DMS 273 treated with DMSO at 0.1 percent for 48 hours (cell line): ENCODE measurements around the gene OR5H6.
"Not testable (repeated sequence)": the region's sequence is repeated elsewhere in the genome, so short reads cannot be mapped to it uniquely, and the experiment has no call there.

ENCODE experiments used
- DNase-seq: peaks from one replicate; lab custom pipeline; 2025; lab: John Stamatoyannopoulos, UW

The OR5H6 gene

GRCh38 chr3:98263944-98264343 lies at the start of gene OR5H6:
Gene OR5H6, plus strand, starts transcription at chr3:98264244. Its CDS starts 89 bp downstream, at chr3:98264333.
- DNase-seq, result no peak

GRCh38 chr3:98215051-98215450 lies 49.0 kb upstream of the OR5H6 start:
- DNase-seq, result no peak

- no peak for DNase-seq
These were observed 40.0 kb upstream of the OR5H6 start for GRCh38 chr3:98223907-98224672.

- no peak for DNase-seq
These were observed 31.6 kb upstream of the OR5H6 start for GRCh38 chr3:98232489-98232888.

- DNase-seq, result no peak
These were observed 30.6 kb upstream of the OR5H6 start for GRCh38 chr3:98233468-98233867.

- DNase-seq, result no peak
These were observed 23.9 kb upstream of the OR5H6 start for GRCh38 chr3:98240131-98240530.

GRCh38 chr3:98242155-98242554 lies 21.9 kb upstream of the OR5H6 start:
- DNase-seq, result no peak

GRCh38 chr3:98243843-98244242 lies 20.2 kb upstream of the OR5H6 start:
- no peak for DNase-seq

- no peak for DNase-seq
These were observed 17.9 kb upstream of the OR5H6 start for GRCh38 chr3:98246142-98246541.

GRCh38 chr3:98256026-98256425 lies 8.0 kb upstream of the OR5H6 start:
- DNase-seq, result not testable (repeated sequence)

GRCh38 chr3:98259707-98260106 lies 4.3 kb upstream of the OR5H6 start:
- no peak for DNase-seq

GRCh38 chr3:98262046-98262445 lies 2.0 kb upstream of the OR5H6 start:
- no peak for DNase-seq

- no peak for DNase-seq
These were observed 5.8 kb downstream of the OR5H6 start for GRCh38 chr3:98269846-98270245.

- no peak for DNase-seq
These were observed 8.1 kb downstream of the OR5H6 start for GRCh38 chr3:98272126-98272525.

GRCh38 chr3:98274914-98275313 lies 10.9 kb downstream of the OR5H6 start:
- no peak for DNase-seq

- DNase-seq, result no peak
These were observed 18.2 kb downstream of the OR5H6 start, which contains the start of gene OR5H2 for GRCh38 chr3:98282205-98282604. Gene OR5H2, plus strand, starts transcription at chr3:98282505. Its CDS starts 398 bp downstream, at chr3:98282903.

- DNase-seq, result no peak
These were observed 26.9 kb downstream of the OR5H6 start for GRCh38 chr3:98290916-98291315.

- DNase-seq, result no peak
These were observed 27.4 kb downstream of the OR5H6 start for GRCh38 chr3:98291332-98291957.
